A549 treated with CpdA at 1 μM for 4 hours (cell line): Measurements from ENCODE around the gene FITM2. TPM values are rescaled to one million over a fixed set of nuclear protein-coding genes. Genes with fewer than 3 reads are reported as not detected.

Source experiments
- total RNA-seq: library from RNA; stranded (reverse); fragments of 200-300 nt; extraction: Qiagen RNA extraction; gene quantifications from 5 replicates; pipeline ENCODE4 v1.2.3, GENCODE V29; 2022; ENCODE audit warnings: low read depth

FITM2 gene, protein sequence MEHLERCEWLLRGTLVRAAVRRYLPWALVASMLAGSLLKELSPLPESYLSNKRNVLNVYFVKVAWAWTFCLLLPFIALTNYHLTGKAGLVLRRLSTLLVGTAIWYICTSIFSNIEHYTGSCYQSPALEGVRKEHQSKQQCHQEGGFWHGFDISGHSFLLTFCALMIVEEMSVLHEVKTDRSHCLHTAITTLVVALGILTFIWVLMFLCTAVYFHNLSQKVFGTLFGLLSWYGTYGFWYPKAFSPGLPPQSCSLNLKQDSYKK
- total RNA-seq: 7.1 to 8.5 TPM (median 7.3 TPM) in 5 replicates

DNA sequence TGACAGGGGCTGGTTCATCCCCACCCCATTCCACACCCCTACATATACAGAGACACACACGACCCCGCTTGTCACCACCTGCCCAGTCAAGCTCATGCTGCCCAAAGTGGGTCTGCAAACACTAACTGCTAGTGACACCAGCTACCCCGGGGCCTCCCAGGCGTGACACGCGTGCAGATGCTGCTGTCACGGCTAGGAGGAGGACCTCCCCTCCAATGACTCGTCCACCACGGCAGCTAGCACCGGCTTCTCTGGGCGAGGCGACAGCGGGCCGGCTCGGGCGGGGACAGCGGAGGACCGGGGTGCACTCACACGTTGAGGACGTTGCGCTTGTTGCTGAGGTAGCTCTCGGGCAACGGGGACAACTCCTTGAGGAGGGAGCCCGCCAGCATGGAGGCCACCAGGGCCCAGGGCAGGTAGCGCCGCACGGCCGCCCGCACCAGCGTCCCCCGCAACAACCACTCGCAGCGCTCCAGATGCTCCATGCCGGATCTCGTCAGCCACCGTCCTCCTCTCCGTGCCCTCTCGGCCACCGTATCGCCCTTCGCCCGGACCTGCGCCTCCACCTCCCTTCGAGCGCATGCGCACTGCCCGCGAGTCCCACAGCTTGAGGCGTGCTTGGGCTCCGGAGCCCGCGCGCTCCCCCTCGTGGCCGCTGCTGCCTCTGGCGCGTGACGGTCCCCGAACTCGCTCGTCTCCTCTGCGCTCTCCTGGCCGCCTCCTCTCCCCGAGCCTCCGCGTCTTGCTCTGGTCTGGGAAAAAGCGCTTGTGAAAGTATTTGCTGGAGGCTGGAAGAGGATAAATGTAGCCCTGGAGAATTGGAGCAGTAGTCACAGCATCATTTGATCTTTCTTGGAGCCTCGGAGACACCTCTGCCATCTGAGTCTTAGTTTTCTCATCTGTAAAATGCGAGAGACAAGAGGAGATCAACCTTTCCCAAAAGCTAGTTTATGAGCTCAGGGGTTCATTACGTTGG lies at the start of gene FITM2:
Gene FITM2 (minus strand): TSS at position 539 of the 976 bp plus-strand sequence. CDS start 54 bp downstream, at position 485.

DNA sequence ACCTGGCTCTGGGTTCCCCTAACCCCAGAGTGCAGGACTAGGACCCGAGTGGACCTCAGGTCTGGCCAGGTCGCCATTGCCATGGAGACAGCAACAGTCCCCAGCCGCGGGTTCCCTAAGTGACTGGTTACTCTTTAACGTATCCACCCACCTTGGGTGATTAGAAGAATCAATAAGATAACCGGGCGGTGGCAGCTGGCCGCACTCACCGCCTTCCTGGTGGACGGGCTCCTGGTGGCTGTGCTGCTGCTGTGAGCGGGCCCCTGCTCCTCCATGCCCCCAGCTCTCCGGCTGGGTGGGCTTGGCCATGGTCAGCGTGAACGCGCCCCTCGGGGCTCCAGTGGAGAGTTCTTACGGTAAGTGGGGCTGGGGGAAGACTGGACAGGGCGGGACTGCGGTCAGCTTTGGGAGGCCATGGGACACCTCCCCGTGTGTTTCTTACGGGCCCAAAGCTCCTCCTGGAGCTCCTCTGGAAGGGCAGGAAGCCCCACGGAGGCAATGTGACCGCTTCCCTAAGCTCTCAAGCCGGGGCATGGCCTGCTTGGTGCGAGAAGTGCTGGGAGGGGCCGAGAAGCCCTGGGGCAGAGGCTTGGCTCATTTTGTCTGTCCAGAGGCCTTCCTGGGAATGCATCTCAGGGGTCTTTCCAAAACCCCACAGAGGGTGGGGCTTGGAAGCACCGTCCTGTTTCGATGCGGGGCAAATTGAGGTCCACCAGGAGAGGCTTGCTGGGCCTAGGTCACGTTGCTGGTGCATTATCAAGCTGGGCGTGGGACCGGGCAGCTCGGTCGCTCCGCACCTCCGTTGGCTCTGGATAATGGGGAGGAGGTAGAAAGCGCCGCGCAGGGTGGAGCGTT lies 44.7 kb upstream of the FITM2 start, which contains the start of gene HNF4A:
Gene HNF4A (plus strand): TSS at position 202 of the 855 bp plus-strand sequence. CDS start 106 bp downstream, at position 308.

DNA sequence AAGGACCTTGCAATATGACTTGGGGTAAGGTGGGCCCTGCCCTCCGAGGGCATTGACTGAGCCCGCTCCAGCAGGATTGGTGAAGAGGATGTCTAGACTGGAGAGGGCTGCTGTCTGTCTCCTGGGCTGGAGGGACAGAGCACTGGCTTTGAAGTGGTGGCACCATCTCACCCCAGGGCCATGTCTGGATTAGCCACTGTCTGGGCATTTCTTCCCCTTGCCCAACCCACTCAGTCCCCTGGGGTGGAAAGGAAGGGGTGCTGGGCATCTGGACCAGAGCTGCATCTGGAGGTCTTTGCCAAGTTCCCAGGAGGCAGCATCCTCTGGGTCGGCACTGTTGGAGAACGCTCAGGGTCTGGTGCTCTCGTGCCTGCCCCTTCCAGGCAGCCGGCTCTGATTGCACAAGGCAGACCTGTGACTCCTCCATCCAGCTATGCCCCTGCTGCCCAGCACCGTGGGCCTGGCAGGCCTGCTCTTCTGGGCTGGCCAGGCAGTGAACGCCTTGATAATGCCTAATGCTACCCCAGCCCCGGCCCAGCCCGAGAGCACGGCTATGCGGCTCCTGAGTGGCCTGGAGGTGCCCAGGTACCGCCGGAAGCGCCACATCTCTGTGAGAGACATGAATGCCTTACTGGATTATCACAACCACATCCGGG lies 25.9 kb upstream of the FITM2 start, which contains the start of gene R3HDML:
Gene R3HDML (plus strand): TSS at position 319 of the 656 bp plus-strand sequence. CDS start 115 bp downstream, at position 434.

Other genes with a start within 250 kb of the FITM2 start
- gene JPH2, start 124.0 kb downstream of the FITM2 start, total RNA-seq: 0.58 to 0.99 TPM (median 0.83 TPM) in 5 replicates
- gene OSER1, start 100.4 kb downstream of the FITM2 start, total RNA-seq: 45.8 to 57.0 TPM (median 53.3 TPM) in 5 replicates
- 0.16 TPM in 1 of 5 replicates, not detected in the others for gene GDAP1L1, start 63.9 kb downstream of the FITM2 start, total RNA-seq
- 0.09 to 0.62 TPM (median 0.44 TPM) in 4 of 5 replicates, not detected in the other for gene R3HDML, start 25.8 kb upstream of the FITM2 start, total RNA-seq
- 11.4 to 15.6 TPM (median 12.9 TPM) in 5 replicates for gene HNF4A, start 44.5 kb upstream of the FITM2 start, total RNA-seq
- gene TTPAL, start 164.7 kb upstream of the FITM2 start, total RNA-seq: 11.5 to 15.2 TPM (median 13.3 TPM) in 5 replicates
- 68.2 to 89.2 TPM (median 80.7 TPM) in 5 replicates for gene SERINC3, start 210.9 kb upstream of the FITM2 start, total RNA-seq